Neural cell (in vitro differentiated cells): ENCODE results near the gene RET.

ENCODE experiments used
- EP300 ChIP-seq: fragments of 450-650 bp; conservative IDR thresholded peaks from 2 replicates; pipeline ENCODE4 v1.6.1; 2014; ENCODE audit warnings: antibody characterized with exemption, mild to moderate bottlenecking, moderate library complexity; ENCODE audit not compliant: poor library complexity, severe bottlenecking
- EZH2 ChIP-seq: fragments of 200-600, 300-800 bp; shearing (Covaris generic), sonication (generic); IDR thresholded peaks from 2 replicates; pipeline ENCODE4 v1.6.1; 2014; ENCODE audit warnings: antibody characterized with exemption, low read length, borderline replicate concordance, mild to moderate bottlenecking; ENCODE audit not compliant: insufficient read depth, poor library complexity, severe bottlenecking
- MXI1 ChIP-seq: fragments of 450-650 bp; conservative IDR thresholded peaks from 2 replicates; pipeline ENCODE4 v1.6.1; 2014; ENCODE audit warnings: antibody characterized with exemption, mild to moderate bottlenecking; ENCODE audit not compliant: poor library complexity, severe bottlenecking
- POLR2AphosphoS5 ChIP-seq: IDR thresholded peaks from 2 replicates; pipeline ENCODE4 v1.6.1; 2012
- RAD21 ChIP-seq: fragments of 450-650 bp; conservative IDR thresholded peaks from 2 replicates; pipeline ENCODE4 v1.6.1; 2014; ENCODE audit warnings: antibody characterized with exemption, mild to moderate bottlenecking, moderate library complexity
- SMC3 ChIP-seq: fragments of 450-650 bp; conservative IDR thresholded peaks from 2 replicates; pipeline ENCODE4 v1.6.1; 2014; ENCODE audit warnings: antibody characterized with exemption, mild to moderate bottlenecking, moderate library complexity; ENCODE audit not compliant: poor library complexity
- TAF1 ChIP-seq: IDR thresholded peaks from 2 replicates; pipeline ENCODE4 v1.6.1; 2012; ENCODE audit warnings: low read depth
- TF ChIP-seq, protein P1 (sequence below): fragments of 450-650 bp; IDR thresholded peaks from 2 replicates; pipeline ENCODE4 v1.5.1; 2014; ENCODE audit warnings: antibody characterized with exemption, mild to moderate bottlenecking, moderate library complexity; ENCODE audit not compliant: poor library complexity, severe bottlenecking
- TF ChIP-seq, protein P2 (sequence below): IDR thresholded peaks from 2 replicates; pipeline ENCODE4 v1.6.1; 2012; ENCODE audit warnings: borderline replicate concordance

GRCh38 chr10:43082746-43083145, 5.9 kb downstream of the RET start:
- TF ChIP-seq, protein P1, sequence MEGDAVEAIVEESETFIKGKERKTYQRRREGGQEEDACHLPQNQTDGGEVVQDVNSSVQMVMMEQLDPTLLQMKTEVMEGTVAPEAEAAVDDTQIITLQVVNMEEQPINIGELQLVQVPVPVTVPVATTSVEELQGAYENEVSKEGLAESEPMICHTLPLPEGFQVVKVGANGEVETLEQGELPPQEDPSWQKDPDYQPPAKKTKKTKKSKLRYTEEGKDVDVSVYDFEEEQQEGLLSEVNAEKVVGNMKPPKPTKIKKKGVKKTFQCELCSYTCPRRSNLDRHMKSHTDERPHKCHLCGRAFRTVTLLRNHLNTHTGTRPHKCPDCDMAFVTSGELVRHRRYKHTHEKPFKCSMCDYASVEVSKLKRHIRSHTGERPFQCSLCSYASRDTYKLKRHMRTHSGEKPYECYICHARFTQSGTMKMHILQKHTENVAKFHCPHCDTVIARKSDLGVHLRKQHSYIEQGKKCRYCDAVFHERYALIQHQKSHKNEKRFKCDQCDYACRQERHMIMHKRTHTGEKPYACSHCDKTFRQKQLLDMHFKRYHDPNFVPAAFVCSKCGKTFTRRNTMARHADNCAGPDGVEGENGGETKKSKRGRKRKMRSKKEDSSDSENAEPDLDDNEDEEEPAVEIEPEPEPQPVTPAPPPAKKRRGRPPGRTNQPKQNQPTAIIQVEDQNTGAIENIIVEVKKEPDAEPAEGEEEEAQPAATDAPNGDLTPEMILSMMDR, result no peak
- TF ChIP-seq EZH2 (no peak), MXI1 (no peak), RAD21 (no peak), POLR2AphosphoS5 (no peak), TAF1 (no peak), EP300 (no peak), SMC3 (no peak)
- TF ChIP-seq, protein P2, sequence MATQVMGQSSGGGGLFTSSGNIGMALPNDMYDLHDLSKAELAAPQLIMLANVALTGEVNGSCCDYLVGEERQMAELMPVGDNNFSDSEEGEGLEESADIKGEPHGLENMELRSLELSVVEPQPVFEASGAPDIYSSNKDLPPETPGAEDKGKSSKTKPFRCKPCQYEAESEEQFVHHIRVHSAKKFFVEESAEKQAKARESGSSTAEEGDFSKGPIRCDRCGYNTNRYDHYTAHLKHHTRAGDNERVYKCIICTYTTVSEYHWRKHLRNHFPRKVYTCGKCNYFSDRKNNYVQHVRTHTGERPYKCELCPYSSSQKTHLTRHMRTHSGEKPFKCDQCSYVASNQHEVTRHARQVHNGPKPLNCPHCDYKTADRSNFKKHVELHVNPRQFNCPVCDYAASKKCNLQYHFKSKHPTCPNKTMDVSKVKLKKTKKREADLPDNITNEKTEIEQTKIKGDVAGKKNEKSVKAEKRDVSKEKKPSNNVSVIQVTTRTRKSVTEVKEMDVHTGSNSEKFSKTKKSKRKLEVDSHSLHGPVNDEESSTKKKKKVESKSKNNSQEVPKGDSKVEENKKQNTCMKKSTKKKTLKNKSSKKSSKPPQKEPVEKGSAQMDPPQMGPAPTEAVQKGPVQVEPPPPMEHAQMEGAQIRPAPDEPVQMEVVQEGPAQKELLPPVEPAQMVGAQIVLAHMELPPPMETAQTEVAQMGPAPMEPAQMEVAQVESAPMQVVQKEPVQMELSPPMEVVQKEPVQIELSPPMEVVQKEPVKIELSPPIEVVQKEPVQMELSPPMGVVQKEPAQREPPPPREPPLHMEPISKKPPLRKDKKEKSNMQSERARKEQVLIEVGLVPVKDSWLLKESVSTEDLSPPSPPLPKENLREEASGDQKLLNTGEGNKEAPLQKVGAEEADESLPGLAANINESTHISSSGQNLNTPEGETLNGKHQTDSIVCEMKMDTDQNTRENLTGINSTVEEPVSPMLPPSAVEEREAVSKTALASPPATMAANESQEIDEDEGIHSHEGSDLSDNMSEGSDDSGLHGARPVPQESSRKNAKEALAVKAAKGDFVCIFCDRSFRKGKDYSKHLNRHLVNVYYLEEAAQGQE, result no peak
